ENCODE results near the gene DCTN1.

GRCh38 chr2:74391580-74392448 is 11.7 kb upstream of the DCTN1 start:
- TF ChIP-seq POLR2A (IDR thresholded peaks at IDR 0.05; ENCODE audit: low read length) (no peak), GATA1 (IDR thresholded peaks at IDR 0.05; ENCODE audit: low read depth, low read length) (no peak)

Data from erythroblast (primary cell).